NCI-H146 treated with DMSO at 0.1 percent for 48 hours (cell line): Measurements from ENCODE around the gene COL1A2.

Experiments
- DNase-seq: peaks from one replicate; lab custom pipeline; 2025; ENCODE audit not compliant: unreplicated experiment; lab: John Stamatoyannopoulos, UW

The COL1A2 gene

GRCh38 chr7:94394437-94395140 is at the start of gene COL1A2:
COL1A2 (plus strand) TSS chr7:94394895; CDS start chr7:94395032, 137 bp downstream.
- no peak for DNase-seq

DNA sequence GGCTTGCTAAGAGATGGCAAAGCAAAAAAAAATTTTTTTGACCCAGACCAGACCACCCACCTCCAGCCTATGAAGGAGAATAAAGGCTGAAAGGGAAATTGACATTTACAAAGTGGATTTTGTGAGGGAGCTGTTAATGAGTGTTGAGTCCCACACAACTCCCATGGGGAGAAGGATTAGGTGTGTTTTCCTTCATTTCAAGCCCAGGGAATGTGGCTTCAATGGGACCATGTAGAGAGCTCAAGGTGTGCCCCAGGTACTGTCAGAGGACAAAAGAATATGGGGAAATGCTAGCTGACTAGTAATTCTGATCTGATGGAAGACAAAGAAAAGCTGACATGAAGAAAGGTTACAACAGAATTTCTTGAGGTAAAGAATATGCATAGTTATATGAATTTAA is 48.8 kb upstream of the COL1A2 start:
- DNase-seq = no peak

DNA sequence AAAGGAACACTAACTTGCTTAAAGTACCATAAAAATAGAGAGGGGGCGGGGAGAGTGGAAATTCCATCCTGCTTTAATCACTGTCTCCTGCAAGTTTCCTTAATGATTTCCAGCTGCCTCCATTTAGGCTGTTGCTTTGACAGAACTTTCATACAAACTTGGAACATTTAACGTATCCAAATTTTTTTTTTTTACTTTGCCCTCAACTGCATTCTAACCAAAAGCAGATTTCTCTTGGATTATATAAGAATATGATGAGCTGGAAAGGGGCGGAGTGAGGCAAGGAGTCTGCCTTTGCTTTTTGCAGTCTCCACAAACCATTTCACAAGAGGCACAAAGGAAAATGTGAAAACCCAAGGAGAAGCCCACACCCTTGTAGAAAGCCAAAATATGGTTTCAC is 46.6 kb upstream of the COL1A2 start:
- no peak for DNase-seq

- peak; percentile 77 for DNase-seq
Measured at GRCh38 chr7:94350734-94351133, 44.0 kb upstream of the COL1A2 start.

GRCh38 chr7:94351703-94352102 is 43.0 kb upstream of the COL1A2 start:
- no peak for DNase-seq

DNA sequence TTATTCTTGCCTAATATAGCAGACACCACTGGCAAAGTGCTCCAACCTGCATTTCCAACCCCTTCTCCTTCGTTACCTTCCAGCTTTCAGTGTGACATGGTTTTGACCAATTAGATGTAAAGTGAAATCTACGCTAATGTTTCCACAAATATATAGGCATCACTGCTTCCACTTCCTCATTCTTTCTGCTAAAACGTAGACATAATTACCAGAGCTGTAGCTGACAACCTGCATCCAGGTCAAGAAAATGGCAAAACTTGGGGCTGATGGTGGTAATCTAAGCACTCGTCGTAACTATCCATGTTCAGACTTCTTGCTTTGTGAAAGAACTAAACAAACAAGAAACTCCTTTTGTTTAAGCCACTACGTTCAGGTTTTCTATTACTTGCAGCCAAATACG is 41.8 kb upstream of the COL1A2 start:
- no peak for DNase-seq

DNA sequence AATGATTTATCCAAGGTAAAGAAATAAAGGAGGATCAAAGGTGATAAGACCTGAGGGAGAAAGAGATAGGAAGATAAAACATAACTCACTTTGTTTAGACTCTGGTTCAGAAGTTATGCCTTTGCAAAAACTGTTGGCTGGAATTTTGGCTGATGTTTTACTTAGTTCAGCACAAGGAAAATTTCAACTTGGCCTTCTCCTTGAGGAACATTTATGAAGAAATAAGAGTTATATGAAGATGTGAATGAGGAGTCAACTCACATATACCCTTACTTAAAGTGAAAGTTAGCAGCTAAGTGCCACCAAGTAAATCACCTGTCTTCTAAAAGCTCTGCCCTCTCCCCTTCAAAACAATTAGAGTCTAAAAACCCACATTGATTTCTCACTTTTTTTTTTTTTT is 39.7 kb upstream of the COL1A2 start:
- DNase-seq = no peak

GRCh38 chr7:94355454-94355853 is 39.2 kb upstream of the COL1A2 start:
- DNase-seq = no peak

GRCh38 chr7:94357076-94357475 is 37.6 kb upstream of the COL1A2 start:
- no peak for DNase-seq

GRCh38 chr7:94360926-94361325 is 33.8 kb upstream of the COL1A2 start:
- DNase-seq = no peak

GRCh38 chr7:94362276-94362675 is 32.4 kb upstream of the COL1A2 start:
- DNase-seq = no peak

- DNase-seq = no peak
Measured at GRCh38 chr7:94364816-94365215, 29.9 kb upstream of the COL1A2 start.

GRCh38 chr7:94366163-94366562 is 28.5 kb upstream of the COL1A2 start:
- DNase-seq = no peak

- no peak for DNase-seq
Measured at GRCh38 chr7:94366832-94367231, 27.9 kb upstream of the COL1A2 start.

GRCh38 chr7:94367949-94368348 is 26.7 kb upstream of the COL1A2 start:
- no peak for DNase-seq

DNA sequence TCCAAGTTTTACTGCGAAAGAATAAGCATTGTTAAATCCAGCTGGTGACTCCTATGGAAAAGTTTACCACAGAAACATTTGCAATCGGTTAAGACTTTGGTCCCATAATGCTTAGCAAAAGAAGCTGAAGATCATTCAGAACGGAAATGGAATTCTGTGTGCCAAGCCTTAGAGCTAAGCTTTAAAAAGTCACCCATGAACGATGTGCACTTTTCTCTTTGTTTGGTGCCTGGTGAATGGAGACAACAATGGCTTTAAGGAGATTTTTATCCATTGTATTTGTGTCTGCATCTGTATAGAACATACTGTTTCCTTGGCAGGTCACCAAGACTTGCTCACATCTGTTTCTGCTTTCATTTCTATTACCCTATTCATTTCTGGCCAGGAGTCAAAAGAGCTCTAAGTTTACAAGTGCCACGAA is 26.3 kb upstream of the COL1A2 start:
- no peak for DNase-seq

GRCh38 chr7:94374231-94374630 is 20.5 kb upstream of the COL1A2 start:
- DNase-seq = no peak

GRCh38 chr7:94374721-94375566 is 19.8 kb upstream of the COL1A2 start:
- DNase-seq = no peak

- DNase-seq = no peak
Measured at GRCh38 chr7:94375691-94376090, 19.0 kb upstream of the COL1A2 start.

DNA sequence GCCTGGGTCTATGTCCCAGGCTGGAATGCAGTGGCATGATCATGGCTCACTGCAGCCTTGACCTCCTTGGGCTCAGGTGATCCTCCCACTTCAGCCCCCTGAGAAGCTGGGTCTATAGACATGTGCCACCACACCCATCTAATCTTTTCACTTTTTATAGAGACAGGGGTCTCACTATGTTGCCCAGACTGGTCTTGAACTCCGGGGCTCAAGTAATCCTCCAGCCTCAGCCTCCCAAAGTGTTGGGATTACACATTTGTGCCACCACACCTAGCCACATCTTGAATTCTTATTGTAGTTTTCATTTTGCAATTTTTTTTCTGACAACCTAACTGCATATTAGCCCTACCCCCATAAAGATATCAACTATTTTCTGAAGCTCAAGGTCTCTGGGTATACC is 18.4 kb upstream of the COL1A2 start:
- DNase-seq = no peak

GRCh38 chr7:94378356-94378755 is 16.3 kb upstream of the COL1A2 start:
- no peak for DNase-seq

GRCh38 chr7:94380264-94380663 is 14.4 kb upstream of the COL1A2 start:
- no peak for DNase-seq
